Measurements from ENCODE around the gene KRT17. TPM values are rescaled to one million over a fixed set of nuclear protein-coding genes. Genes with fewer than 3 reads are reported as not detected.
"Not testable (repeated sequence)": the region's sequence is repeated elsewhere in the genome, so short reads cannot be mapped to it uniquely, and the experiment has no call there.

Gene KRT17
- total and polyA plus RNA-seq, 2 experiments from 2014 or later: 59.5 to 118 TPM

GRCh38 chr17:41578538-41578937 lies 45.8 kb downstream of the KRT17 start:
- Histone ChIP-seq H3K9me2 (replicated peaks; ENCODE audit: insufficient read depth) (no peaks in the 10 kb centered on the region), H3K27ac (no peak overlapping the region), H3K4me1 (ENCODE audit: insufficient read depth) (no peaks in the 10 kb centered on the region), H3K4me3 (no peak overlapping the region), H3K27me3 (no peaks in the 10 kb centered on the region), H3K4me2 (no peak overlapping the region), H3K9me3 (ENCODE audit: low read depth) (no peaks in the 10 kb centered on the region), H2AFZ (no peak overlapping the region), H3K36me3 (replicated peaks; ENCODE audit: insufficient read depth, low read depth) (no peaks in the 10 kb centered on the region), H4K20me1 (ENCODE audit: insufficient read depth, poor library complexity, severe bottlenecking) (no peaks in the 10 kb centered on the region), H3K79me2 (no peaks in the 10 kb centered on the region)
- WGBS (ENCODE audit: low lambda C conversion rate, missing lambda C conversion rate): 73% methylated on average over 1 of the region's 1 CpG
- TF ChIP-seq, protein P1, sequence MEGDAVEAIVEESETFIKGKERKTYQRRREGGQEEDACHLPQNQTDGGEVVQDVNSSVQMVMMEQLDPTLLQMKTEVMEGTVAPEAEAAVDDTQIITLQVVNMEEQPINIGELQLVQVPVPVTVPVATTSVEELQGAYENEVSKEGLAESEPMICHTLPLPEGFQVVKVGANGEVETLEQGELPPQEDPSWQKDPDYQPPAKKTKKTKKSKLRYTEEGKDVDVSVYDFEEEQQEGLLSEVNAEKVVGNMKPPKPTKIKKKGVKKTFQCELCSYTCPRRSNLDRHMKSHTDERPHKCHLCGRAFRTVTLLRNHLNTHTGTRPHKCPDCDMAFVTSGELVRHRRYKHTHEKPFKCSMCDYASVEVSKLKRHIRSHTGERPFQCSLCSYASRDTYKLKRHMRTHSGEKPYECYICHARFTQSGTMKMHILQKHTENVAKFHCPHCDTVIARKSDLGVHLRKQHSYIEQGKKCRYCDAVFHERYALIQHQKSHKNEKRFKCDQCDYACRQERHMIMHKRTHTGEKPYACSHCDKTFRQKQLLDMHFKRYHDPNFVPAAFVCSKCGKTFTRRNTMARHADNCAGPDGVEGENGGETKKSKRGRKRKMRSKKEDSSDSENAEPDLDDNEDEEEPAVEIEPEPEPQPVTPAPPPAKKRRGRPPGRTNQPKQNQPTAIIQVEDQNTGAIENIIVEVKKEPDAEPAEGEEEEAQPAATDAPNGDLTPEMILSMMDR (IDR thresholded peaks at IDR 0.05; ENCODE audit: poor library complexity): no peak
- TF ChIP-seq EZH2phosphoT487 (IDR thresholded peaks at IDR 0.05; ENCODE audit: low read depth, severe bottlenecking, unreplicated experiment) (no peak), EZH2 (IDR thresholded peaks at IDR 0.05; ENCODE audit: borderline replicate concordance) (no peak)
- no peak for DNase-seq (ENCODE audit: low spot score)

- not testable (repeated sequence) for H4K20me1 ChIP-seq (ENCODE audit: insufficient read depth, poor library complexity, severe bottlenecking); DNase-seq (ENCODE audit: low spot score); H2AFZ ChIP-seq; H3K9me2 ChIP-seq (replicated peaks; ENCODE audit: insufficient read depth); H3K4me3 ChIP-seq; H3K4me1 ChIP-seq (ENCODE audit: insufficient read depth); H3K79me2 ChIP-seq; H3K27ac ChIP-seq; H3K9me3 ChIP-seq (ENCODE audit: low read depth); H3K27me3 ChIP-seq; H3K4me2 ChIP-seq; H3K36me3 ChIP-seq (replicated peaks; ENCODE audit: insufficient read depth, low read depth)
- WGBS (ENCODE audit: low lambda C conversion rate, missing lambda C conversion rate): 83% methylated on average over 4 of the region's 4 CpGs
Observed at GRCh38 chr17:41576740-41577139, 47.6 kb downstream of the KRT17 start.

- no peaks in the 10 kb centered on the region for H3K4me1 ChIP-seq (ENCODE audit: insufficient read depth)
- TF ChIP-seq EZH2phosphoT487 (IDR thresholded peaks at IDR 0.05; ENCODE audit: low read depth, severe bottlenecking, unreplicated experiment) (no peak), EZH2 (IDR thresholded peaks at IDR 0.05; ENCODE audit: borderline replicate concordance) (no peak)
- TF ChIP-seq, protein P1 (IDR thresholded peaks at IDR 0.05; ENCODE audit: poor library complexity): no peak
- no peak for DNase-seq (ENCODE audit: low spot score)
- no peaks in the 10 kb centered on the region for H4K20me1 ChIP-seq (ENCODE audit: insufficient read depth, poor library complexity, severe bottlenecking)
- no peak overlapping the region for H2AFZ ChIP-seq
- no peaks in the 10 kb centered on the region for H3K27me3 ChIP-seq
- no peak overlapping the region for H3K4me3 ChIP-seq
- H3K4me2 ChIP-seq: no peak overlapping the region
- H3K9me3 ChIP-seq (ENCODE audit: low read depth): no peaks in the 10 kb centered on the region
- H3K79me2 ChIP-seq: no peaks in the 10 kb centered on the region
- H3K36me3 ChIP-seq (replicated peaks; ENCODE audit: insufficient read depth, low read depth): no peaks in the 10 kb centered on the region
- no peak overlapping the region for H3K27ac ChIP-seq
- 82% methylated on average over 3 of the region's 3 CpGs for WGBS (ENCODE audit: low lambda C conversion rate, missing lambda C conversion rate)
- no peaks in the 10 kb centered on the region for H3K9me2 ChIP-seq (replicated peaks; ENCODE audit: insufficient read depth)
Observed at GRCh38 chr17:41575336-41575735, 49.0 kb downstream of the KRT17 start.

DNA sequence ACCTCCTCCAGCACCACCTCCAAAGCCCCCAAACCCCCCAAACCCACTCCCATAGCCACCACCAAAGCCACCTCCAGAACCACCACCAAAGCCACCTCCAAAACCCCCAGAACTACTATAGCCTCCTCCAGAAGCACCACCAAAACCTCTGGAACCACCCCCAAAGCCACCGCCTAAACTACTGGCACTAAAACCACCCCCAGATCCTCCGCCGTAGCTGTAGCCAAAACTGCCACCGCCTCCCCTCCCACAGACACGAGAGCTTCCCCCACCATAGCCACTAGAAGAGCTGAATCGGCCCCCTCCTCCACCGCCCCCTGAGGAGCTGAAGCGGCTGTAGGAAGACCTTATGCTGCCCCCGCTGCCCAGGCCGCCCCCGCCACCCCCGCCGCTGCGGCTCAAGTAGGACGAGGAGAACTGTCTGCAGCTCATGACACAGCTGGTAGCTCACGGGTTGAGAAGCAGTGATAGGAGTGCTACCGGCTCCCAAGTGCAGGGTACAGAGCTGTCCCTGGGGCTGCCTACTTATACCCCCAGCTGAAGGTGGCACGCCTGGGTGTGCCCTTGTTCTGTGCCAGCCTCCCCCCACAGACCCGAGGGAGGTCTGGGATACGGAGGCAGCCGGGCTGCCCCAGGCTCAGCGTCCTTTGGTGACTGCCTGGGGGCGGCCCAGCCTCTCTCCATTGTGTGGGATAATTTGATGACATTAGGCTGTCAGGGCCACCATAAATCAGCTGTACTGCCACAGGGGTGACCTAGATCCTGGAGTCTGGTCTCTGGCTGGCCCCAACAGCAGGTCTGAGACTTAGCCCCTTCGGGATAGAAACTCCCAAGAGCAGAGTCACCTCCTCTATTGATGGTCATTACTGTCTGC lies 52.6 kb downstream of the KRT17 start, which contains the start of gene KRT9:
Gene KRT9 (minus strand): TSS at position 499 of the 874 bp plus-strand sequence. CDS start 67 bp downstream, at position 432.
- Histone ChIP-seq H3K4me1 (ENCODE audit: insufficient read depth) (no peaks in the 10 kb centered on the region), H4K20me1 (ENCODE audit: insufficient read depth, poor library complexity, severe bottlenecking) (no peaks in the 10 kb centered on the region), H3K79me2 (no peaks in the 10 kb centered on the region), H3K27me3 (no peaks in the 10 kb centered on the region), H3K9me3 (ENCODE audit: low read depth) (no peaks in the 10 kb centered on the region), H3K27ac (no peak within 1 kb of the TSS), H3K4me2 (no peak within 1 kb of the TSS), H2AFZ (no peak within 1 kb of the TSS), H3K36me3 (replicated peaks; ENCODE audit: insufficient read depth, low read depth) (no peaks in the 10 kb centered on the region), H3K9me2 (replicated peaks; ENCODE audit: insufficient read depth) (no peaks in the 10 kb centered on the region), H3K4me3 (no peak within 1 kb of the TSS)
- DNase-seq (ENCODE audit: low spot score): no peak
- 72% methylated on average over 13 of the region's 24 CpGs for WGBS (ENCODE audit: low lambda C conversion rate, missing lambda C conversion rate)
- TF ChIP-seq EZH2 (IDR thresholded peaks at IDR 0.05; ENCODE audit: borderline replicate concordance) (no peak), EZH2phosphoT487 (IDR thresholded peaks at IDR 0.05; ENCODE audit: low read depth, severe bottlenecking, unreplicated experiment) (no peak)

Other genes with a start within 250 kb of the KRT17 start
- 0.20 TPM in 1 of 2 replicates, not detected in the other for gene KRT34, start 242.3 kb downstream of the KRT17 start, total RNA-seq
- 0.71 TPM in 1 of 2 replicates, not detected in the other for gene KRT34, start 242.3 kb downstream of the KRT17 start, polyA plus RNA-seq
- not detected in 2 replicates for gene KRT31, start 227.0 kb downstream of the KRT17 start, total RNA-seq
- gene KRT31, start 227.0 kb downstream of the KRT17 start, polyA plus RNA-seq: not detected in 2 replicates
- not detected in 2 replicates for gene KRT37, start 200.0 kb downstream of the KRT17 start, total RNA-seq
- not detected in 2 replicates for gene KRT37, start 200.0 kb downstream of the KRT17 start, polyA plus RNA-seq
- not detected in 2 replicates for gene KRT38, start 183.6 kb downstream of the KRT17 start, total RNA-seq
- gene KRT38, start 183.6 kb downstream of the KRT17 start, polyA plus RNA-seq: not detected in 2 replicates
- not detected in 2 replicates for gene KRT32, start 157.2 kb downstream of the KRT17 start, total RNA-seq
- gene KRT32, start 157.2 kb downstream of the KRT17 start, polyA plus RNA-seq: not detected in 2 replicates
- gene KRT35, start 143.4 kb downstream of the KRT17 start, total RNA-seq: not detected in 2 replicates
- gene KRT35, start 143.4 kb downstream of the KRT17 start, polyA plus RNA-seq: not detected in 2 replicates
- not detected in 2 replicates for gene KRT36, start 134.7 kb downstream of the KRT17 start, total RNA-seq
- not detected in 2 replicates for gene KRT36, start 134.7 kb downstream of the KRT17 start, polyA plus RNA-seq
- 5.3 and 8.1 TPM in 2 replicates for gene KRT13, start 119.0 kb downstream of the KRT17 start, total RNA-seq
- gene KRT13, start 119.0 kb downstream of the KRT17 start, polyA plus RNA-seq: 15.1 and 24.8 TPM in 2 replicates
- 6.2 and 6.8 TPM in 2 replicates for gene KRT15, start 105.7 kb downstream of the KRT17 start, total RNA-seq
- gene KRT15, start 105.7 kb downstream of the KRT17 start, polyA plus RNA-seq: 8.2 and 10.6 TPM in 2 replicates
- 623 and 817 TPM in 2 replicates for gene KRT19, start 96.3 kb downstream of the KRT17 start, total RNA-seq
- 1,343 and 1,722 TPM in 2 replicates for gene KRT19, start 96.3 kb downstream of the KRT17 start, polyA plus RNA-seq
- gene KRT9, start 52.5 kb downstream of the KRT17 start, total RNA-seq: not detected in 2 replicates
- not detected in 2 replicates for gene KRT9, start 52.5 kb downstream of the KRT17 start, polyA plus RNA-seq
- 0.33 TPM in 1 of 2 replicates, not detected in the other for gene KRT14, start 37.7 kb downstream of the KRT17 start, total RNA-seq
- gene KRT14, start 37.7 kb downstream of the KRT17 start, polyA plus RNA-seq: 1.1 and 1.9 TPM in 2 replicates
- 0.90 and 1.1 TPM in 2 replicates for gene KRT16, start 11.8 kb downstream of the KRT17 start, total RNA-seq
- gene KRT16, start 11.8 kb downstream of the KRT17 start, polyA plus RNA-seq: 2.5 and 4.8 TPM in 2 replicates
- gene EIF1, start 64.3 kb upstream of the KRT17 start, total RNA-seq: 180 and 192 TPM in 2 replicates
- gene EIF1, start 64.3 kb upstream of the KRT17 start, polyA plus RNA-seq: 977 and 989 TPM in 2 replicates
- gene GAST, start 87.8 kb upstream of the KRT17 start, total RNA-seq: not detected in 2 replicates
- 2.3 TPM in 1 of 2 replicates, not detected in the other for gene GAST, start 87.8 kb upstream of the KRT17 start, polyA plus RNA-seq
- 0.03 and 0.08 TPM in 2 replicates for gene HAP1, start 110.1 kb upstream of the KRT17 start, total RNA-seq
- gene HAP1, start 110.1 kb upstream of the KRT17 start, polyA plus RNA-seq: 0.18 and 0.44 TPM in 2 replicates
- gene JUP, start 162.1 kb upstream of the KRT17 start, total RNA-seq: 162 and 209 TPM in 2 replicates
- gene JUP, start 162.1 kb upstream of the KRT17 start, polyA plus RNA-seq: 191 and 214 TPM in 2 replicates
- 62.6 and 66.2 TPM in 2 replicates for gene P3H4, start 187.4 kb upstream of the KRT17 start, total RNA-seq
- gene P3H4, start 187.4 kb upstream of the KRT17 start, polyA plus RNA-seq: 109 and 110 TPM in 2 replicates
- 239 and 290 TPM in 2 replicates for gene FKBP10, start 188.4 kb upstream of the KRT17 start, total RNA-seq
- gene FKBP10, start 188.4 kb upstream of the KRT17 start, polyA plus RNA-seq: 88.0 and 92.0 TPM in 2 replicates
- 47.7 and 51.8 TPM in 2 replicates for gene NT5C3B, start 211.7 kb upstream of the KRT17 start, total RNA-seq
- 85.1 and 87.8 TPM in 2 replicates for gene NT5C3B, start 211.7 kb upstream of the KRT17 start, polyA plus RNA-seq
- 0.43 TPM in 1 of 2 replicates, not detected in the other for gene KLHL10, start 213.2 kb upstream of the KRT17 start, total RNA-seq
- not detected in 2 replicates for gene KLHL10, start 213.2 kb upstream of the KRT17 start, polyA plus RNA-seq
- 21.5 and 25.2 TPM in 2 replicates for gene KLHL11, start 240.8 kb upstream of the KRT17 start, total RNA-seq
- gene KLHL11, start 240.8 kb upstream of the KRT17 start, polyA plus RNA-seq: 9.0 and 10.0 TPM in 2 replicates

All from hepatocyte (in vitro differentiated cells).